ENCODE results near the gene CDC42EP3.

The CDC42EP3 gene

GRCh38 chr2:37636381-37637066 is 34.9 kb downstream of the CDC42EP3 start:
- DNase-seq (ENCODE audit: low read depth), result no peak

DNA sequence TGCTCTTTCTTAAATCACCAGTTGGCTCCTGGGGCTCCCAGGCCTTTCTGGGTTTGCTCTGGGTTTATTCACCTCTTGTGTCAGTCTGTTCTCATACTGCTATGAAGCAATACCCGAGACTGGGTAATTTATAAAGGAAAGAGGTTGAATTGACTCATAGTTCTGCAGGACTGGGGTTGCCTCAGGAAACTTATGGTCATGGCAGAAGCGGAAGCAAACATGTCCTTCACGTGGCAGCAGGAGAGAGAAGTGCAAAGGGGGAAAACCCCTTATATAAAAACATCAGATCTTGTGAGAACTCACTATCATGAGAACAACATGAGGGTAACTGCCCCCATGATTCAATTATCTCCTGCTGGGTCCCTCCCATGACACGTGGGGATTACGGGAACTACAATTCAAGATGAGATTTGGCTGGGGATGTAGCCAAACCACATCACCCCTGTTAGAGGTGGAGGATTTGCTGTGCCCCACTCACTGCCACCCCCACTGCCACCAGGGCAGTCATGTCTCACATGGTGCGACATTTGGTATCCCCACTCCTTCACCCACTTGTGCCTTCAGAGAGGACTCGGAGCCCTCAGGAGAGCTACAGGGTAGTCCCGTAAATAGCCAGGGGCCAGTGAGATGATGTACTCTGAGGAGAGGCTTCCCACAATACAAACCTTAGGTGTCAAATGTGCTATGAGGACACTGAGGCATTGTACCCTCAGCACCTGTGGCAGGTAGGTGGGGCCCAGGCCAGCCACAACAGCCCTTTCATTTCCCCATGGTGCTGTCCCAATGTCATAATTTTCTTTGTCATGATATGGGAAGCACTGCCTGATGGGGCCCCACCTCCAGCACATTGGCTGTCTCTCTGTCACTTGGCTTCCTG is 35.7 kb downstream of the CDC42EP3 start:
- DNase-seq (ENCODE audit: low read depth), result peak; percentile 75

GRCh38 chr2:37634914-37635503 is 36.4 kb downstream of the CDC42EP3 start:
- DNase-seq (ENCODE audit: low read depth), result no peak

GRCh38 chr2:37633845-37634244 is 37.6 kb downstream of the CDC42EP3 start:
- DNase-seq (ENCODE audit: low read depth), result no peak

GRCh38 chr2:37633234-37633633 is 38.2 kb downstream of the CDC42EP3 start:
- DNase-seq (ENCODE audit: low read depth), result no peak

GRCh38 chr2:37632310-37632709 is 39.1 kb downstream of the CDC42EP3 start:
- no peak for DNase-seq (ENCODE audit: low read depth)

GRCh38 chr2:37631698-37632097 is 39.7 kb downstream of the CDC42EP3 start:
- DNase-seq (ENCODE audit: low read depth), result no peak

GRCh38 chr2:37631292-37631691 is 40.1 kb downstream of the CDC42EP3 start:
- no peak for DNase-seq (ENCODE audit: low read depth)

GRCh38 chr2:37630776-37631175 is 40.7 kb downstream of the CDC42EP3 start:
- no peak for DNase-seq (ENCODE audit: low read depth)

GRCh38 chr2:37630301-37630700 is 41.1 kb downstream of the CDC42EP3 start:
- DNase-seq (ENCODE audit: low read depth), result peak; percentile 74

GRCh38 chr2:37629529-37629928 is 41.9 kb downstream of the CDC42EP3 start:
- no peak for DNase-seq (ENCODE audit: low read depth)

GRCh38 chr2:37627710-37628109 is 43.7 kb downstream of the CDC42EP3 start:
- DNase-seq (ENCODE audit: low read depth), result peak; percentile 41

- DNase-seq (ENCODE audit: low read depth), result no peak
These were observed 45.5 kb downstream of the CDC42EP3 start for GRCh38 chr2:37625796-37626571.

- peak; percentile 28 for DNase-seq (ENCODE audit: low read depth)
These were observed 46.3 kb downstream of the CDC42EP3 start for GRCh38 chr2:37625156-37625555.

DNA sequence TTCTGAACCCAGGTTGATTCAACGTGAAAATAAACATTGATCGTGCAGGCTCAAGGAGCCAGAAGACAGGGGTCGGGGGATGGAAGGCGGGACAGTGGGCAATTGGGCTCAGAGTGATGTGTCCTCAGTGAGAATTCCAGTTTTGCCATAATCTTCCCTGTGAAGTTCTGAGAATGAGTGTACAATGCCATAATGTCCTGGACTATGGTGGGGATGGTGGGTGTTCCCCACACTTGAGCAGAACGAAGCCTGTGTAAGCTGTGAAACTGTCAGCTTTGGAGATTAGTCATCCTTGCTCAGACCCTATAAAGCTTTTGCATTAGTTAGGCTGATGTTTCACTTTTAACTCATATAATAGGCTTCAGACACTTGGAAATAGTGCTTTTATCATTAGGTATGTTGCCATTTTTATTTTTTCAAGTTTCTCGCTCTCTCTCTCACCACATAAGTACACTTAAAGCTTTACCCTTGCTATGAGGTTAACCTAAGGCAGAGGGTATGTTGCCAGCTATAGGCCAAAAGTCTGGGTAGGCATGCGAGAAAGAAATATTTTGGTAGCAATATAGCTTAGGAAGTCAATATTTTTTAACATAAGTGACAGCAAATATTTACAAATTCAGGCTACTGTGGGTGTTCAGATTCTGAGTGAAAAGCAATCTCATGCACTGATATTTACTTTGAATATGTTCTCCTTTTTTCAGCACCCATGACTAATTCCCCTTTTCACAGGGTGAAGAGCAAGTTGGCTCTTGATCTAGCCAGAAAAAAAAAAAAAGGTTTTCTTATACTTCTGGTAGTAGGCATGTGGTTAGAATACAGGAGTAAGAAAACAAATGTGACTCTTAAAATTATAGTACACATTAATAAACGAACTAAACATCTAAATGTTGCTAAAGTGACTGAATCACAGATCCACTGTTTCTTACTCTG is 47.2 kb downstream of the CDC42EP3 start:
- DNase-seq (ENCODE audit: low read depth), result no peak

DNA sequence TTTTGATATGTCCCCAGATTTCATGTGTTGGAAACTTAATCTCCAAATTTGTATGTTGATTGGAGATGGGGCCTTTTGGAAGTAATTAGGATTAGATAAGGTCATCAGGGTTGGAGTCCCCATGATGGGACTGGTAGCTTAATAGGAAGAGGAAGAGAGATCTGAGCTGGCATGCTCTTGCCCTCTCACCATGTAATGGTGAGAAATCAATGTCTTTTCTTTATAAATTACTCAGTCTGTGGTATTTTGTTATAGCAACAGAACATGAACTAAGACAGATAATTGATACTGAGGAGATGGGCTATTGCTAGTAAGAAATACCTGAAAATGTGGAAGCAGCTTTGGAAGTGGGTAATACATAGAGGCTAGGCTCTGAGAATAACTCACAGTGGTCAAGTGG is 48.0 kb downstream of the CDC42EP3 start:
- no peak for DNase-seq (ENCODE audit: low read depth)

GRCh38 chr2:37622450-37623100 is 48.9 kb downstream of the CDC42EP3 start:
- DNase-seq (ENCODE audit: low read depth), result no peak

- DNase-seq (ENCODE audit: low read depth), result no peak
These were observed 50.2 kb downstream of the CDC42EP3 start for GRCh38 chr2:37621199-37621598.

- no peak for DNase-seq (ENCODE audit: low read depth)
These were observed 51.5 kb downstream of the CDC42EP3 start for GRCh38 chr2:37619959-37620300.

- peak; percentile 65 for DNase-seq (ENCODE audit: low read depth)
These were observed 52.0 kb downstream of the CDC42EP3 start for GRCh38 chr2:37619230-37619958.

All from fibroblast of gingiva (primary cell).